ENCODE results near the gene TMX2. TPM values are rescaled to one million over a fixed set of nuclear protein-coding genes. Genes with fewer than 3 reads are reported as not detected.
A peak's percentile ranks its signal among the peaks of the same experiment; 100 is the strongest.

Gene TMX2
- total and polyA plus RNA-seq, 9 of the 15 experiments (the other 6 are each of a cell fraction or from before 2014, with no cell fraction given), result 176 to 433 (median 227) TPM

DNA sequence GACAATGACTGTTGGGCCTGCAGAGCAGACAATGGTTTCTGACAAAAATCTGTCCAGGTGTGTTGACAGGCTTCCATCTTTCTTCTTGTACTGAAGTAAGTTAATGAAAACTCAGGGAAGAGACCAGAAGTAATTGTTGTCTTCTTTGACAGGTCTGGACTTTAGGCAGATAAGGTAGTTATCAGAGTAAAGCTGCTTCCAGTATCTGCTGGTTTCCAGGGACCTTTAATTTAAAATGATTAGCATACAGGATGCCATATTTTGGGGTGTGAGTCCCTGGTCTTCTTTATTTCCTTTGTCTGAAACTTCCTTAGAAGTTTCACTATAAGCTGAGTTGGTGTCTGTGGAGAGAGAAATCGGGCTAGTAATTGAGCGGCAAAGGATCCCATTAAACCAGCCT is 1.4 kb downstream of the TMX2 start (continued):
- TF ChIP-seq, protein P1, sequence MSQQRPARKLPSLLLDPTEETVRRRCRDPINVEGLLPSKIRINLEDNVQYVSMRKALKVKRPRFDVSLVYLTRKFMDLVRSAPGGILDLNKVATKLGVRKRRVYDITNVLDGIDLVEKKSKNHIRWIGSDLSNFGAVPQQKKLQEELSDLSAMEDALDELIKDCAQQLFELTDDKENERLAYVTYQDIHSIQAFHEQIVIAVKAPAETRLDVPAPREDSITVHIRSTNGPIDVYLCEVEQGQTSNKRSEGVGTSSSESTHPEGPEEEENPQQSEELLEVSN (IDR thresholded peaks at IDR 0.05; ENCODE audit: borderline replicate concordance in 1 of 2, extremely low read depth in 1 of 2, insufficient read depth in 1 of 2, insufficient read length in 1 of 2, low read depth in 1 of 2, low read length in 1 of 2, poor library complexity in 1 of 2, severe bottlenecking in 1 of 2), result no peak
- no peak for TF ChIP-seq BCOR (IDR thresholded peaks at IDR 0.05)
- TF ChIP-seq, protein P2, sequence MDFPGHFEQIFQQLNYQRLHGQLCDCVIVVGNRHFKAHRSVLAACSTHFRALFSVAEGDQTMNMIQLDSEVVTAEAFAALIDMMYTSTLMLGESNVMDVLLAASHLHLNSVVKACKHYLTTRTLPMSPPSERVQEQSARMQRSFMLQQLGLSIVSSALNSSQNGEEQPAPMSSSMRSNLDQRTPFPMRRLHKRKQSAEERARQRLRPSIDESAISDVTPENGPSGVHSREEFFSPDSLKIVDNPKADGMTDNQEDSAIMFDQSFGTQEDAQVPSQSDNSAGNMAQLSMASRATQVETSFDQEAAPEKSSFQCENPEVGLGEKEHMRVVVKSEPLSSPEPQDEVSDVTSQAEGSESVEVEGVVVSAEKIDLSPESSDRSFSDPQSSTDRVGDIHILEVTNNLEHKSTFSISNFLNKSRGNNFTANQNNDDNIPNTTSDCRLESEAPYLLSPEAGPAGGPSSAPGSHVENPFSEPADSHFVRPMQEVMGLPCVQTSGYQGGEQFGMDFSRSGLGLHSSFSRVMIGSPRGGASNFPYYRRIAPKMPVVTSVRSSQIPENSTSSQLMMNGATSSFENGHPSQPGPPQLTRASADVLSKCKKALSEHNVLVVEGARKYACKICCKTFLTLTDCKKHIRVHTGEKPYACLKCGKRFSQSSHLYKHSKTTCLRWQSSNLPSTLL (IDR thresholded peaks at IDR 0.05), result no peak
- TF ChIP-seq, protein P3, sequence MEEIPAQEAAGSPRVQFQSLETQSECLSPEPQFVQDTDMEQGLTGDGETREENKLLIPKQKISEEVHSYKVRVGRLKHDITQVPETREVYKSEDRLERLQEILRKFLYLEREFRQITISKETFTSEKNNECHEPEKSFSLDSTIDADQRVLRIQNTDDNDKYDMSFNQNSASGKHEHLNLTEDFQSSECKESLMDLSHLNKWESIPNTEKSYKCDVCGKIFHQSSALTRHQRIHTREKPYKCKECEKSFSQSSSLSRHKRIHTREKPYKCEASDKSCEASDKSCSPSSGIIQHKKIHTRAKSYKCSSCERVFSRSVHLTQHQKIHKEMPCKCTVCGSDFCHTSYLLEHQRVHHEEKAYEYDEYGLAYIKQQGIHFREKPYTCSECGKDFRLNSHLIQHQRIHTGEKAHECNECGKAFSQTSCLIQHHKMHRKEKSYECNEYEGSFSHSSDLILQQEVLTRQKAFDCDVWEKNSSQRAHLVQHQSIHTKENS (CRISPR knock-in tag; IDR thresholded peaks at IDR 0.05), result no peak
- no peak for TF ChIP-seq MTF1 (CRISPR knock-in tag; IDR thresholded peaks at IDR 0.05; ENCODE audit: borderline replicate concordance)
- peak; percentile 9; the same call in 1 of the 2 replicates for TF ChIP-seq RBFOX2 (IDR thresholded peaks at IDR 0.05; ENCODE audit: low read depth, low read length)
- TF ChIP-seq ZNF764 (CRISPR knock-in tag; IDR thresholded peaks at IDR 0.05; ENCODE audit: low read depth), result no peak
- TF ChIP-seq MYNN (IDR thresholded peaks at IDR 0.05), result peak; percentile 97
- no peak for TF ChIP-seq MYNN (CRISPR knock-in tag; IDR thresholded peaks at IDR 0.05)
- TF ChIP-seq, protein P4, sequence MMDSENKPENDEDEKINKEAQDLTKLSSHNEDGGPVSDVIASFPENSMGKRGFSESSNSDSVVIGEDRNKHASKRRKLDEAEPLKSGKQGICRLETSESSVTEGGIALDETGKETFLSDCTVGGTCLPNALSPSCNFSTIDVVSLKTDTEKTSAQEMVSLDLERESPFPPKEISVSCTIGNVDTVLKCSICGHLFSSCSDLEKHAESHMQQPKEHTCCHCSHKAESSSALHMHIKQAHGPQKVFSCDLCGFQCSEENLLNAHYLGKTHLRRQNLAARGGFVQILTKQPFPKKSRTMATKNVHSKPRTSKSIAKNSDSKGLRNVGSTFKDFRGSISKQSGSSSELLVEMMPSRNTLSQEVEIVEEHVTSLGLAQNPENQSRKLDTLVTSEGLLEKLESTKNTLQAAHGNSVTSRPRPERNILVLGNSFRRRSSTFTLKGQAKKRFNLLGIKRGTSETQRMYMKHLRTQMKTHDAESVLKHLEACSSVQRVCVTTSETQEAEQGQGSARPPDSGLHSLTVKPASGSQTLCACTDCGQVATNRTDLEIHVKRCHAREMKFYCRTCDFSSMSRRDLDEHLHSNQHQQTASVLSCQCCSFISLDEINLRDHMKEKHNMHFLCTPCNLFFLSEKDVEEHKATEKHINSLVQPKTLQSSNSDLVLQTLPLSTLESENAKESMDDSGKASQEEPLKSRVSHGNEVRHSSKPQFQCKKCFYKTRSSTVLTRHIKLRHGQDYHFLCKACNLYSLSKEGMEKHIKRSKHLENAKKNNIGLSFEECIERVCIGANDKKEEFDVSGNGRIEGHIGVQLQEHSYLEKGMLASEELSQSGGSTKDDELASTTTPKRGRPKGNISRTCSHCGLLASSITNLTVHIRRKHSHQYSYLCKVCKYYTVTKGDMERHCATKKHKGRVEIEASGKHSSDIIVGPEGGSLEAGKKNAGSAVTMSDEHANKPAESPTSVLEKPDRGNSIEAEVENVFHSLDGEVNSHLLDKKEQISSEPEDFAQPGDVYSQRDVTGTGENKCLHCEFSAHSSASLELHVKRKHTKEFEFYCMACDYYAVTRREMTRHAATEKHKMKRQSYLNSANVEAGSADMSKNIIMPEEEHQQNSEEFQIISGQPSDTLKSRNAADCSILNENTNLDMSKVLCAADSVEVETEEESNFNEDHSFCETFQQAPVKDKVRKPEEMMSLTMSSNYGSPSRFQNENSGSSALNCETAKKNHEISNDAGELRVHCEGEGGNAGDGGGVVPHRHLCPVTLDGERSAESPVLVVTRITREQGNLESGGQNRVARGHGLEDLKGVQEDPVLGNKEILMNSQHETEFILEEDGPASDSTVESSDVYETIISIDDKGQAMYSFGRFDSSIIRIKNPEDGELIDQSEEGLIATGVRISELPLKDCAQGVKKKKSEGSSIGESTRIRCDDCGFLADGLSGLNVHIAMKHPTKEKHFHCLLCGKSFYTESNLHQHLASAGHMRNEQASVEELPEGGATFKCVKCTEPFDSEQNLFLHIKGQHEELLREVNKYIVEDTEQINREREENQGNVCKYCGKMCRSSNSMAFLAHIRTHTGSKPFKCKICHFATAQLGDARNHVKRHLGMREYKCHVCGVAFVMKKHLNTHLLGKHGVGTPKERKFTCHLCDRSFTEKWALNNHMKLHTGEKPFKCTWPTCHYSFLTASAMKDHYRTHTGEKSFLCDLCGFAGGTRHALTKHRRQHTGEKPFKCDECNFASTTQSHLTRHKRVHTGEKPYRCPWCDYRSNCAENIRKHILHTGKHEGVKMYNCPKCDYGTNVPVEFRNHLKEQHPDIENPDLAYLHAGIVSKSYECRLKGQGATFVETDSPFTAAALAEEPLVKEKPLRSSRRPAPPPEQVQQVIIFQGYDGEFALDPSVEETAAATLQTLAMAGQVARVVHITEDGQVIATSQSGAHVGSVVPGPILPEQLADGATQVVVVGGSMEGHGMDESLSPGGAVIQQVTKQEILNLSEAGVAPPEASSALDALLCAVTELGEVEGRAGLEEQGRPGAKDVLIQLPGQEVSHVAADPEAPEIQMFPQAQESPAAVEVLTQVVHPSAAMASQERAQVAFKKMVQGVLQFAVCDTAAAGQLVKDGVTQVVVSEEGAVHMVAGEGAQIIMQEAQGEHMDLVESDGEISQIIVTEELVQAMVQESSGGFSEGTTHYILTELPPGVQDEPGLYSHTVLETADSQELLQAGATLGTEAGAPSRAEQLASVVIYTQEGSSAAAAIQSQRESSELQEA (IDR thresholded peaks at IDR 0.05; ENCODE audit: low read depth), result no peak
- no peak for TF ChIP-seq MTA3 (IDR thresholded peaks at IDR 0.05; ENCODE audit: borderline replicate concordance)
- TF ChIP-seq ZNF57 (CRISPR knock-in tag; IDR thresholded peaks at IDR 0.05), result no peak
- TF ChIP-seq HNRNPH1 (optimal IDR thresholded peaks at IDR 0.05; ENCODE audit: low read depth, low read length), result no peak
- 0 out of 2 replicates have a peak, but pooled peaks have one; percentile 38 for TF ChIP-seq CBFA2T3 (IDR thresholded peaks at IDR 0.05)
- no peak for TF ChIP-seq ZNF644 (tag; IDR thresholded peaks at IDR 0.05; ENCODE audit: low read depth)
- TF ChIP-seq, protein P5, sequence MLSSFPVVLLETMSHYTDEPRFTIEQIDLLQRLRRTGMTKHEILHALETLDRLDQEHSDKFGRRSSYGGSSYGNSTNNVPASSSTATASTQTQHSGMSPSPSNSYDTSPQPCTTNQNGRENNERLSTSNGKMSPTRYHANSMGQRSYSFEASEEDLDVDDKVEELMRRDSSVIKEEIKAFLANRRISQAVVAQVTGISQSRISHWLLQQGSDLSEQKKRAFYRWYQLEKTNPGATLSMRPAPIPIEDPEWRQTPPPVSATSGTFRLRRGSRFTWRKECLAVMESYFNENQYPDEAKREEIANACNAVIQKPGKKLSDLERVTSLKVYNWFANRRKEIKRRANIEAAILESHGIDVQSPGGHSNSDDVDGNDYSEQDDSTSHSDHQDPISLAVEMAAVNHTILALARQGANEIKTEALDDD (IDR thresholded peaks at IDR 0.05), result no peak
